ENCODE data around the gene CYS1. TPM values are rescaled to one million over a fixed set of nuclear protein-coding genes. Genes with fewer than 3 reads are reported as not detected.
A peak's percentile ranks its signal among the peaks of the same experiment; 100 is the strongest.

The CYS1 gene
- total and polyA plus RNA-seq, 2 of the 8 experiments (the other 6 are each of a cell fraction or from before 2014, with no cell fraction given) = 0.09 to 0.13 TPM

GRCh38 chr2:10022041-10022421, 58.2 kb downstream of the CYS1 start:
- Histone ChIP-seq H2AK5ac (ENCODE audit: low read depth, low read length) (no peak overlapping the region), H4K8ac (ENCODE audit: extremely low read depth, insufficient read depth, low read length) (peak overlapping the region; percentile 51; the same call in 1 of the 2 replicates), H2BK20ac (ENCODE audit: low read length) (no peak overlapping the region), H3K9ac (replicated peaks in 1 of 4; ENCODE audit: extremely low read depth in 1 of 4, low read depth in 3 of 4, low read length in 3 of 4) (no peak overlapping the region), H3K27ac (ENCODE audit: low read depth, low read length) (no peak overlapping the region), H3K79me1 (ENCODE audit: low read depth, low read length) (no peaks in the 10 kb centered on the region), H2BK15ac (ENCODE audit: low read length) (no peak overlapping the region), H3K36me3 (ENCODE audit: control insufficient read depth in 2 of 4, insufficient read depth in 4 of 4, low read length in 3 of 4) (no peaks in the 10 kb centered on the region), H3K27me3 (replicated peaks in 1 of 4; ENCODE audit: control insufficient read depth in 3 of 4, extremely low read depth in 1 of 4, insufficient read depth in 3 of 4, low read length in 3 of 4) (no peaks in the 10 kb centered on the region), H2AFZ (ENCODE audit: low read length) (no peak overlapping the region), H3K4me3 (ENCODE audit: extremely low read depth in 1 of 4, insufficient read depth in 2 of 4, low read depth in 3 of 4, low read length in 4 of 4) (no peak overlapping the region), H2BK5ac (ENCODE audit: low read depth, low read length) (no peak overlapping the region), H4K91ac (replicated peaks; ENCODE audit: insufficient read length, low read length) (no peak overlapping the region), H3K4ac (replicated peaks; ENCODE audit: insufficient read length, low read depth, low read length) (no peak overlapping the region), H3K79me2 (ENCODE audit: control insufficient read depth in 1 of 2, insufficient read depth in 2 of 2, low read length in 2 of 2) (no peaks in the 10 kb centered on the region), H3K23ac (ENCODE audit: insufficient read length) (no peak overlapping the region), H3K56ac (replicated peaks; ENCODE audit: insufficient read length, low read depth, low read length) (no peak overlapping the region), H2BK12ac (ENCODE audit: low read depth, low read length) (no peak overlapping the region), H4K20me1 (replicated peaks in 1 of 2; ENCODE audit: control insufficient read depth in 1 of 2, insufficient read depth in 2 of 2, low read length in 2 of 2) (no peaks in the 10 kb centered on the region), H3K18ac (ENCODE audit: extremely low read depth, low read length) (no peak overlapping the region), H3K4me1 (replicated peaks in 1 of 4; ENCODE audit: control insufficient read depth in 3 of 4, insufficient read depth in 4 of 4, low read length in 3 of 4) (no peaks in the 10 kb centered on the region), H4K5ac (ENCODE audit: insufficient read length, low read depth, low read length) (no peak overlapping the region), H3K23me2 (ENCODE audit: low read depth, low read length) (no peaks in the 10 kb centered on the region), H3K4me2 (ENCODE audit: insufficient read depth in 1 of 2, low read depth in 2 of 2, low read length in 2 of 2) (no peak overlapping the region), H2BK120ac (replicated peaks; ENCODE audit: low read depth, low read length) (no peak overlapping the region), H3K14ac (ENCODE audit: insufficient read length) (no peak overlapping the region), H3K9me3 (ENCODE audit: insufficient read depth in 2 of 2, low read depth in 1 of 2, low read length in 1 of 2) (no peaks in the 10 kb centered on the region)
- DNase-seq (ENCODE audit: low read depth in 1 of 2, low spot score in 2 of 2) (no peak), FAIRE-seq (no peak)
- WGBS, 2 experiments (ENCODE audit: extremely low coverage in 1 of 2, insufficient coverage in 1 of 2, insufficient read length in 1 of 2, insufficient replicate concordance in 2 of 2, low coverage in 1 of 2, low lambda C conversion rate in 2 of 2, missing lambda C conversion rate in 1 of 2) = 90% methylated on average over 16 of the region's 16 CpGs; no CpG with 5 or more reads in 1 of the 2 experiments
- no peak for TF ChIP-seq CBX8 (IDR thresholded peaks at IDR 0.05; ENCODE audit: borderline replicate concordance, low read depth, low read length)
- no peak for TF ChIP-seq SP4 (IDR thresholded peaks at IDR 0.05; ENCODE audit: low read length)
- TF ChIP-seq ATF3 (IDR thresholded peaks at IDR 0.05; ENCODE audit: insufficient read depth, low read depth, low read length) = no peak
- no peak for TF ChIP-seq CHD2 (IDR thresholded peaks at IDR 0.05; ENCODE audit: low read length)
- no peak for TF ChIP-seq SUZ12 (IDR thresholded peaks at IDR 0.05; ENCODE audit: low read length)
- TF ChIP-seq RAD21 (IDR thresholded peaks at IDR 0.05 in 1 of 2, conservative IDR thresholded peaks at IDR 0.05 in 1 of 2; ENCODE audit: low read depth in 2 of 2, low read length in 2 of 2) = no peak
- no peak for TF ChIP-seq RFX5 (IDR thresholded peaks at IDR 0.05; ENCODE audit: borderline replicate concordance, low read depth, low read length)
- TF ChIP-seq SIRT6 (IDR thresholded peaks at IDR 0.05; ENCODE audit: low read length) = no peak
- TF ChIP-seq CTCF (IDR thresholded peaks at IDR 0.05; ENCODE audit: control extremely low read depth in 1 of 3, insufficient read depth in 1 of 3, low read depth in 1 of 3, low read length in 3 of 3) = no peak
- TF ChIP-seq ASH2L (IDR thresholded peaks at IDR 0.05; ENCODE audit: low read length) = no peak
- no peak for TF ChIP-seq MAFK (IDR thresholded peaks at IDR 0.05; ENCODE audit: low read depth, low read length)
- CTCF ChIA-PET (ENCODE audit: partially characterized antibody) = interaction anchor here (0.7 to 3.5 kb wide), 10 partner anchors 11 to 245 kb away, joined by 3 to 33 read pairs (median 4); partner anchors contain the start of gene TAF1B
- POLR2A ChIA-PET (ENCODE audit: partially characterized antibody) = no interaction called here

Measured in H1 (cell line).